ENCODE results near the gene SCARF2. TPM values are rescaled to one million over a fixed set of nuclear protein-coding genes. Genes with fewer than 3 reads are reported as not detected.

Gene SCARF2
- polyA plus RNA-seq, 3 donors, result 12.3 to 24.2 (median 22.5) TPM

- no peak for DNase-seq (ENCODE audit: extremely low read depth in 1 of 11, low read depth in 9 of 11, low spot score in 4 of 11)
These were observed 12.4 kb upstream of the SCARF2 start for GRCh38 chr22:20449819-20450550.

GRCh38 chr22:20448630-20449029 is 11.0 kb upstream of the SCARF2 start:
- no peak for DNase-seq (ENCODE audit: extremely low read depth in 1 of 11, low read depth in 9 of 11, low spot score in 4 of 11)

GRCh38 chr22:20446383-20446970 is 8.9 kb upstream of the SCARF2 start:
- DNase-seq (ENCODE audit: extremely low read depth in 1 of 11, low read depth in 9 of 11, low spot score in 4 of 11), result no peak

- no peak for DNase-seq (ENCODE audit: extremely low read depth in 1 of 11, low read depth in 9 of 11, low spot score in 4 of 11)
These were observed 6.7 kb upstream of the SCARF2 start for GRCh38 chr22:20444325-20444724.

- no peak for DNase-seq (ENCODE audit: extremely low read depth in 1 of 11, low read depth in 9 of 11, low spot score in 4 of 11)
These were observed 5.1 kb upstream of the SCARF2 start for GRCh38 chr22:20442485-20443284.

GRCh38 chr22:20441631-20442484 is 4.2 kb upstream of the SCARF2 start:
- no peak for DNase-seq (ENCODE audit: extremely low read depth in 1 of 11, low read depth in 9 of 11, low spot score in 4 of 11)

- DNase-seq (ENCODE audit: extremely low read depth in 1 of 11, low read depth in 9 of 11, low spot score in 4 of 11), result no peak
These were observed 3.3 kb upstream of the SCARF2 start for GRCh38 chr22:20440637-20441591.

- no peak for DNase-seq (ENCODE audit: extremely low read depth in 1 of 11, low read depth in 9 of 11, low spot score in 4 of 11)
These were observed 2.4 kb upstream of the SCARF2 start for GRCh38 chr22:20439928-20440575.

- DNase-seq (ENCODE audit: extremely low read depth in 1 of 11, low read depth in 9 of 11, low spot score in 4 of 11), result no peak
These were observed 1.9 kb upstream of the SCARF2 start for GRCh38 chr22:20439556-20439927.

- DNase-seq (ENCODE audit: extremely low read depth in 1 of 11, low read depth in 9 of 11, low spot score in 4 of 11), result no peak
These were observed 1.3 kb upstream of the SCARF2 start for GRCh38 chr22:20438678-20439492.

GRCh38 chr22:20438427-20438677 is 727 bp upstream of the SCARF2 start:
- no peak for DNase-seq (ENCODE audit: extremely low read depth in 1 of 11, low read depth in 9 of 11, low spot score in 4 of 11)

- no peak for DNase-seq (ENCODE audit: extremely low read depth in 1 of 11, low read depth in 9 of 11, low spot score in 4 of 11)
These were observed 635 bp downstream of the SCARF2 start for GRCh38 chr22:20436768-20437612.

- DNase-seq (ENCODE audit: extremely low read depth in 1 of 11, low read depth in 9 of 11, low spot score in 4 of 11), result peak in 3 of 11 donors; percentile 64 to 68 (median 67)
These were observed 1.3 kb downstream of the SCARF2 start for GRCh38 chr22:20436307-20436767.

- no peak for DNase-seq (ENCODE audit: extremely low read depth in 1 of 11, low read depth in 9 of 11, low spot score in 4 of 11)
These were observed 2.0 kb downstream of the SCARF2 start for GRCh38 chr22:20435436-20436306.

GRCh38 chr22:20434773-20435172 is 2.9 kb downstream of the SCARF2 start:
- DNase-seq (ENCODE audit: extremely low read depth in 1 of 11, low read depth in 9 of 11, low spot score in 4 of 11), result no peak

All from renal cortex interstitium (tissue), 11 donors.